CD14-positive monocyte (primary cell): ENCODE results near the gene FPR3. TPM values are rescaled to one million over a fixed set of nuclear protein-coding genes. Genes with fewer than 3 reads are reported as not detected.

Experiments used
- DNase-seq, 3 donors: peaks; one replicate each; pipeline ENCODE4 v3.0.0-alpha.2; 2011 to 2022
- H2AFZ ChIP-seq: 2 replicates; pipeline ENCODE4 v1.6.0; 2012; ENCODE audit warnings: mild to moderate bottlenecking, low read depth, low read length, inconsistent platforms; ENCODE audit not compliant: insufficient read depth, poor library complexity, severe bottlenecking
- H3K27ac ChIP-seq, 2 donors: 1 replicate in 1 of 2; 2 replicates in 1 of 2; pipeline ENCODE4 v1.5.1; 2012 to 2013; ENCODE audit warnings: low read length in 2 of 2, control low read depth in 1 of 2, inconsistent platforms in 1 of 2, low read depth in 1 of 2, mild to moderate bottlenecking in 1 of 2
- H3K27me3 ChIP-seq, 2 donors: one replicate each; pipeline versions ENCODE4 v1.6.0 to v1.6.1; 2011 to 2013; ENCODE audit warnings: low read length in 2 of 2; ENCODE audit not compliant: control insufficient read depth in 2 of 2, insufficient read depth in 2 of 2
- H3K36me3 ChIP-seq, 2 donors: replicated peaks in 1 of 2; 1 replicate in 1 of 2; 2 replicates in 1 of 2; pipeline versions ENCODE4 v1.5.1 to v1.6.1; 2012 to 2013; ENCODE audit warnings: low read length in 2 of 2, control low read depth in 1 of 2, inconsistent platforms in 1 of 2, mild to moderate bottlenecking in 1 of 2; ENCODE audit not compliant: insufficient read depth in 2 of 2, control insufficient read depth in 1 of 2
- H3K4me1 ChIP-seq, 2 donors: 1 replicate in 1 of 2; 2 replicates in 1 of 2; pipeline versions ENCODE4 v1.5.1 to v1.6.1; 2012 to 2013; ENCODE audit warnings: low read length in 2 of 2, control low read depth in 1 of 2, inconsistent platforms in 1 of 2, mild to moderate bottlenecking in 1 of 2, moderate library complexity in 1 of 2; ENCODE audit not compliant: insufficient read depth in 2 of 2, control insufficient read depth in 1 of 2
- H3K4me2 ChIP-seq: replicated peaks from 2 replicates; pipeline ENCODE3; 2012; ENCODE audit warnings: low read length, moderate library complexity, mild to moderate bottlenecking; ENCODE audit not compliant: poor library complexity, severe bottlenecking; ENCODE audit errors: extremely low read depth
- H3K4me3 ChIP-seq, 3 experiments: fragments of 200-600 bp in 1 of 3; sonication (generic) in 1 of 3; replicated peaks in 1 of 3; 1 replicate in 2 of 3; 2 replicates in 1 of 3; pipeline ENCODE4 v1.5.1; 2011 to 2013; ENCODE audit warnings: low read length in 3 of 3, mild to moderate bottlenecking in 3 of 3, control low read depth in 2 of 3, low read depth in 2 of 3, inconsistent platforms in 1 of 3, moderate library complexity in 1 of 3
- H3K79me2 ChIP-seq: 2 replicates; pipeline ENCODE4 v1.6.0; 2012; ENCODE audit warnings: mild to moderate bottlenecking, control low read depth, inconsistent platforms, low read length, moderate library complexity; ENCODE audit not compliant: insufficient read depth
- H3K9ac ChIP-seq: 2 replicates; pipeline ENCODE4 v1.6.0; 2017; ENCODE audit warnings: low read length, mild to moderate bottlenecking; ENCODE audit not compliant: insufficient read depth, poor library complexity, severe bottlenecking
- H3K9me3 ChIP-seq, 2 donors: replicated peaks in 1 of 2; 1 replicate in 1 of 2; 2 replicates in 1 of 2; pipeline versions ENCODE4 v1.5.1 to v1.6.1; 2012 to 2013; ENCODE audit warnings: low read length in 2 of 2, control low read depth in 1 of 2; ENCODE audit not compliant: control insufficient read depth in 1 of 2, insufficient read depth in 1 of 2
- H4K20me1 ChIP-seq: 2 replicates; pipeline ENCODE4 v1.6.0; 2012; ENCODE audit warnings: mild to moderate bottlenecking, low read length, control low read depth, moderate library complexity; ENCODE audit not compliant: insufficient read depth
- H3K27ac Mint-ChIP-seq, 7 donors: one replicate each; pipeline ENCODE4 v1.8.0; 2020; ENCODE audit warnings: mild to moderate bottlenecking in 7 of 7, mixed read lengths in 7 of 7, moderate library complexity in 6 of 7, inconsistent platforms in 2 of 7
- H3K27me3 Mint-ChIP-seq, 3 donors: one replicate each; pipeline ENCODE4 v1.8.0; 2021 to 2022; ENCODE audit warnings: low read depth in 3 of 3, mild to moderate bottlenecking in 3 of 3, mixed read lengths in 3 of 3, moderate library complexity in 3 of 3, inconsistent platforms in 1 of 3
- H3K36me3 Mint-ChIP-seq, 2 donors: one replicate each; pipeline ENCODE4 v1.8.0; 2020; ENCODE audit warnings: mixed read lengths in 2 of 2, inconsistent platforms in 1 of 2, mild to moderate bottlenecking in 1 of 2
- H3K4me1 Mint-ChIP-seq: one replicate; pipeline ENCODE4 v1.8.0; 2020; ENCODE audit warnings: mild to moderate bottlenecking, mixed read lengths
- H3K4me3 Mint-ChIP-seq, 2 donors: one replicate each; pipeline ENCODE4 v1.8.0; 2020; ENCODE audit warnings: mild to moderate bottlenecking in 2 of 2, mixed read lengths in 2 of 2, moderate library complexity in 1 of 2
- H3K9me3 Mint-ChIP-seq, 7 donors: one replicate each; pipeline ENCODE4 v1.8.0; 2020 to 2022; ENCODE audit warnings: mixed read lengths in 7 of 7, mild to moderate bottlenecking in 6 of 7, moderate library complexity in 6 of 7, inconsistent platforms in 2 of 7
- WGBS: methylation state at CpG from one replicate; pipeline ENCODE4 v1.1.5; 2013; ENCODE audit warnings: missing lambda C conversion rate; ENCODE audit not compliant: insufficient coverage; 5-methylcytosine and 5-hydroxymethylcytosine counted together
- intact Hi-C, 2 donors: fragments of 100-400 bp; cut with micrococcal nuclease; formaldehyde crosslinking; loops; one replicate each; pipeline versions ENCODE4 v1.15.0 to v1.15.1; 2023
- polyA plus RNA-seq, 3 donors: library from polyadenylated mRNA; depleted of rRNA in 1 of 3; unstranded in 2 of 3; stranded (reverse) in 1 of 3; fragments of 300-500 nt in 2 of 3; fragments of >200 nt in 1 of 3; fragmentation: Illumina TruSeq in 2 of 3; gene quantifications; 1 replicate in 2 of 3; 2 replicates in 1 of 3; pipeline ENCODE4 v1.2.3, GENCODE V29; 2012 to 2021
- TF ChIP-seq, protein P1 (sequence below): fragments of 200-600 bp; IDR thresholded peaks from one replicate; pipeline ENCODE4 v1.8.0; 2022; ENCODE audit warnings: antibody characterized with exemption, mild to moderate bottlenecking

FPR3 gene
- polyA plus RNA-seq, 3 donors, result 1.4 to 3.8 (median 3.5) TPM

DNA sequence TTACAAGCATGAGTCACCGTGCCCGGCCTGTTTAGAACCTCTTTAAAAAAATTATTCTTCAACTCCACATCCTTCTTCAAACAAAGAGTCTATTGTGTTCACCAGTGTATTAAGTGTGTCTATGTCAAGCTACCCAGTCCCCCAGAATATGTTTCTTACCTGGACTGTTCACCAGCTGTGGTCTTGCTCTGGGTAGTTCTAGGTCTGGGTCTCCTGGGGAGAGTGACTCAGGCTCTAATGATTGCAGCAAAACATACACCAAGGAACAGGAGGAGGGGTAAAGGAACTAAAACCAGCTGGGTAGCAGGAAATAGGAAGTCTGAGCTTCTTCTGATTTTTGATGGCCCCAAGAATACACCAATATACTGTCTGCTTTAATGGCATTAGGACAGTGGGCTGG lies 43.3 kb upstream of the FPR3 start, which contains the start of gene FPR1:
FPR1 (minus strand) TSS at position 224 of the 400 bp plus-strand sequence. CDS start 4,884 bp downstream, outside the sequence.
- Histone ChIP-seq H2AFZ (no peak within 1 kb of the TSS), H3K9ac (peak within 1 kb of the TSS; percentile 70), H3K27me3 (no peaks in the 10 kb centered on the region), H3K4me2 (peak within 1 kb of the TSS; percentile 97), H3K27ac (peak within 1 kb of the TSS; percentile 65 to 96), H3K36me3 (peaks cover 4 to 22% of the 10 kb centered on the region in 2 donors), H3K9me3 (no peaks in the 10 kb centered on the region), H3K79me2 (peaks cover 76% of the 10 kb centered on the region), H3K4me3 (peak within 1 kb of the TSS; percentile 52 to 100 (median 98)), H3K4me1 (peaks cover 84 to 97% of the 10 kb centered on the region in 2 donors), H4K20me1 (peaks cover 37% of the 10 kb centered on the region)
- WGBS, result no CpG with 5 or more reads among the region's 2 CpGs
- TF ChIP-seq, protein P1, sequence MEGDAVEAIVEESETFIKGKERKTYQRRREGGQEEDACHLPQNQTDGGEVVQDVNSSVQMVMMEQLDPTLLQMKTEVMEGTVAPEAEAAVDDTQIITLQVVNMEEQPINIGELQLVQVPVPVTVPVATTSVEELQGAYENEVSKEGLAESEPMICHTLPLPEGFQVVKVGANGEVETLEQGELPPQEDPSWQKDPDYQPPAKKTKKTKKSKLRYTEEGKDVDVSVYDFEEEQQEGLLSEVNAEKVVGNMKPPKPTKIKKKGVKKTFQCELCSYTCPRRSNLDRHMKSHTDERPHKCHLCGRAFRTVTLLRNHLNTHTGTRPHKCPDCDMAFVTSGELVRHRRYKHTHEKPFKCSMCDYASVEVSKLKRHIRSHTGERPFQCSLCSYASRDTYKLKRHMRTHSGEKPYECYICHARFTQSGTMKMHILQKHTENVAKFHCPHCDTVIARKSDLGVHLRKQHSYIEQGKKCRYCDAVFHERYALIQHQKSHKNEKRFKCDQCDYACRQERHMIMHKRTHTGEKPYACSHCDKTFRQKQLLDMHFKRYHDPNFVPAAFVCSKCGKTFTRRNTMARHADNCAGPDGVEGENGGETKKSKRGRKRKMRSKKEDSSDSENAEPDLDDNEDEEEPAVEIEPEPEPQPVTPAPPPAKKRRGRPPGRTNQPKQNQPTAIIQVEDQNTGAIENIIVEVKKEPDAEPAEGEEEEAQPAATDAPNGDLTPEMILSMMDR, result no peak
- intact Hi-C loops, result loop anchor here in 1 of 2 donors (2.0 kb wide), 1 partner anchor 15 kb away; no protein-coding TSS in a partner anchor
- Mint-ChIP-seq H3K4me3 (peak within 1 kb of the TSS; percentile 95 to 99), H3K27me3 (peaks cover 0 to under 1% (median 0%) of the 10 kb centered on the region in 3 donors), H3K27ac (peak within 1 kb of the TSS; percentile 98 to 100 (median 99)), H3K36me3 (peaks cover 30 to 53% of the 10 kb centered on the region in 2 donors), H3K4me1 (peaks cover 89% of the 10 kb centered on the region), H3K9me3 (peaks cover 0 to 6% (median 0%) of the 10 kb centered on the region in 7 donors)
- peak; percentile 89 to 95 (median 92) for DNase-seq

DNA sequence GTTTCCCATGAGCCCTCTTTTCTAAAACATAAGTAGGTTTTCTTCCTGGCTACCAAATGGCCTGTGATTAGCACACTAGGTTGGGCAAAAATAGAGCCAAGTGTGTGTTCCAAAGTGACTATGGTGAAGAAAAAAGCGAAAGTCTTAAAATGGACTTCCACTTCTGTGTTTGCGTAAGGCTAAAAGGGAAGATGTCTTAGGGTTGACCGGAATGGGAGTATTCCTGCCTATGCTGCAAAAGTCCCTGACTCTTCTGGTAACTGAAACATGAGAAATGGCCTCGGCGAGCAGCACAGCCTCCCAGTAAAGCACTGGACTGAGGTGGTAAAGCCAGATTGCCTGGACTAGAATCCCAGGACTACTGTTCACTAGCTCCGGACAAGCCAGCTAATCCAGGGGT lies 40.8 kb upstream of the FPR3 start:
- peaks cover 0 to 4% (median 0%) of the 10 kb centered on the region in 7 donors for H3K9me3 Mint-ChIP-seq
- H3K27me3 Mint-ChIP-seq, result no peaks in the 10 kb centered on the region
- Histone ChIP-seq H3K36me3 (peaks cover 0 to 3% of the 10 kb centered on the region in 2 donors), H3K4me1 (peaks cover 66 to 72% of the 10 kb centered on the region in 2 donors), H2AFZ (peak overlapping the region; percentile 2), H3K4me2 (peak overlapping the region; percentile 38), H3K27me3 (no peaks in the 10 kb centered on the region), H4K20me1 (peaks cover 13% of the 10 kb centered on the region), H3K9ac (no peak overlapping the region), H3K27ac (peak overlapping the region; percentile 92 to 96), H3K79me2 (peaks cover 51% of the 10 kb centered on the region), H3K4me3 (peak overlapping the region in 1 of 3 experiments; percentile 52), H3K9me3 (no peaks in the 10 kb centered on the region)
- intact Hi-C loops, result no loop called here
- peaks cover 68% of the 10 kb centered on the region for H3K4me1 Mint-ChIP-seq
- H3K4me3 Mint-ChIP-seq, result peak overlapping the region; percentile 0 to 21
- peak overlapping the region; percentile 97 to 100 (median 99) for H3K27ac Mint-ChIP-seq
- peaks cover 13 to 29% of the 10 kb centered on the region in 2 donors for H3K36me3 Mint-ChIP-seq
- TF ChIP-seq, protein P1, result no peak
- WGBS, result 22% methylated on average over 6 of the region's 6 CpGs
- DNase-seq, result peak; percentile 75 to 90 (median 88)
